HG03520 (cell line): ENCODE measurements around the gene NT5M.

Experiments
- ATAC-seq: cut with Tn5 transposase; IDR thresholded peaks from one replicate; pipeline ENCODE4 v1.9.1; 2021; ENCODE audit warnings: mild to moderate bottlenecking, moderate library complexity; ENCODE audit not compliant: unreplicated experiment

Gene NT5M

GRCh38 chr17:17353625-17354484, 50.7 kb downstream of the NT5M start:
- ATAC-seq: no peak

- ATAC-seq: no peak
These were observed 51.6 kb downstream of the NT5M start for GRCh38 chr17:17354560-17355349.

- no peak for ATAC-seq
These were observed 52.3 kb downstream of the NT5M start for GRCh38 chr17:17355426-17355825.

GRCh38 chr17:17356149-17356930, 53.2 kb downstream of the NT5M start:
- no peak for ATAC-seq

- ATAC-seq: no peak
These were observed 53.7 kb downstream of the NT5M start for GRCh38 chr17:17356931-17357270.

GRCh38 chr17:17358060-17358751, 55.0 kb downstream of the NT5M start:
- ATAC-seq: no peak

- ATAC-seq: no peak
These were observed 55.7 kb downstream of the NT5M start for GRCh38 chr17:17358866-17359265.

- no peak for ATAC-seq
These were observed 56.1 kb downstream of the NT5M start for GRCh38 chr17:17359271-17359670.

GRCh38 chr17:17360087-17360730, 57.0 kb downstream of the NT5M start:
- no peak for ATAC-seq

- no peak for ATAC-seq
These were observed 58.3 kb downstream of the NT5M start for GRCh38 chr17:17361543-17361866.

GRCh38 chr17:17361867-17362539, 58.8 kb downstream of the NT5M start:
- ATAC-seq: no peak

GRCh38 chr17:17362540-17362930, 59.4 kb downstream of the NT5M start:
- no peak for ATAC-seq

- ATAC-seq: no peak
These were observed 60.6 kb downstream of the NT5M start for GRCh38 chr17:17363638-17364337.

- no peak for ATAC-seq
These were observed 61.1 kb downstream of the NT5M start for GRCh38 chr17:17364338-17364667.

- no peak for ATAC-seq
These were observed 62.4 kb downstream of the NT5M start for GRCh38 chr17:17365476-17366110.

GRCh38 chr17:17366235-17366634, 63.1 kb downstream of the NT5M start:
- ATAC-seq: no peak

- no peak for ATAC-seq
These were observed 64.0 kb downstream of the NT5M start for GRCh38 chr17:17366941-17367875.

- ATAC-seq: no peak
These were observed 64.8 kb downstream of the NT5M start for GRCh38 chr17:17367931-17368330.
